HepG2 (cell line): ENCODE measurements around the gene CCDC117. TPM values are rescaled to one million over a fixed set of nuclear protein-coding genes. Genes with fewer than 3 reads are reported as not detected.
A peak's percentile ranks its signal among the peaks of the same experiment; 100 is the strongest.

ENCODE experiments used
- ATAC-seq: fragments of 200-7000 bp; cut with Tn5 transposase; 3 replicates; pipeline ENCODE4 v1.9.1; 2020; ENCODE audit warnings: mild to moderate bottlenecking, moderate library complexity
- BruUV-seq: library from RNA; stranded (reverse); fragments of 400-500 nt; replicated peaks from 2 replicates; lab custom pipeline; 2021; lab: Mats Ljungman, UMichigan
- CTCF ChIA-PET: fragments of 300-600 bp; formaldehyde crosslinking; extraction: SDS; loops from one replicate; lab custom pipeline; 2021; ENCODE audit warnings: low total read pairs, inconsistent platforms, low intra/inter-chr PET ratio; lab: Yijun Ruan, JAX
- POLR2A ChIA-PET: fragments of 350-600 bp; sonication (Branson Sonifier 250); formaldehyde crosslinking; loops from one replicate; lab custom pipeline; 2020; ENCODE audit warnings: antibody characterized with exemption, inconsistent platforms; lab: Yijun Ruan, JAX
- DNase-seq: peaks from one replicate; pipeline ENCODE4 v3.0.0-alpha.2; 2015; ENCODE audit warnings: low spot score
- FAIRE-seq: peaks from 3 replicates; lab custom pipeline; 2011; peaks lifted over from hg19 to GRCh38; lab: Jason Lieb, UNC
- H2AFZ ChIP-seq: one replicate; pipeline ENCODE4 v1.6.1; 2011; ENCODE audit warnings: low read length, inconsistent platforms
- H3K27ac ChIP-seq: fragments of 300-600 bp; 3 replicates; pipeline ENCODE4 v1.8.0; 2011; ENCODE audit warnings: mixed run types, mild to moderate bottlenecking, mixed read lengths, low read length, inconsistent platforms; ENCODE audit not compliant: insufficient read depth; ENCODE audit errors: extremely low read length
- H3K27me3 ChIP-seq, 2 experiments: fragments of 200-600 bp in 1 of 2; 2 replicates in 1 of 2; 3 replicates in 1 of 2; pipeline versions ENCODE4 v1.6.0 to v1.8.0; 2011; ENCODE audit warnings: low read length in 2 of 2, mild to moderate bottlenecking in 2 of 2, moderate library complexity in 2 of 2, inconsistent platforms in 1 of 2; ENCODE audit not compliant: insufficient read depth in 2 of 2, control insufficient read depth in 1 of 2
- H3K36me3 ChIP-seq, 2 experiments: fragments of 200-600 bp in 1 of 2; replicated peaks in 1 of 2; 2 replicates in 1 of 2; 3 replicates in 1 of 2; pipeline versions ENCODE4 v1.5.1 to v1.8.0; 2011; ENCODE audit warnings: low read length in 2 of 2, inconsistent platforms in 1 of 2; ENCODE audit not compliant: insufficient read depth in 2 of 2, control insufficient read depth in 1 of 2
- H3K4me1 ChIP-seq: 2 replicates; pipeline ENCODE4 v1.5.1; 2012; ENCODE audit warnings: low read length, inconsistent platforms; ENCODE audit not compliant: insufficient read depth
- H3K4me2 ChIP-seq: 2 replicates; pipeline ENCODE4 v1.6.0; 2011; ENCODE audit warnings: low read depth, low read length, inconsistent platforms
- H3K4me3 ChIP-seq, 3 experiments: fragments of 200-600 bp in 1 of 3; sonication (generic), shearing (Covaris generic) in 1 of 3; replicated peaks in 1 of 3; 2 replicates each; pipeline ENCODE4 v1.5.1; 2011 to 2016; ENCODE audit warnings: low read length in 3 of 3, inconsistent platforms in 2 of 3, low read depth in 2 of 3, mild to moderate bottlenecking in 2 of 3, control low read depth in 1 of 3, mixed read lengths in 1 of 3; ENCODE audit not compliant: insufficient read depth in 1 of 3
- H3K79me2 ChIP-seq: one replicate; pipeline ENCODE4 v1.6.1; 2011; ENCODE audit warnings: low read length, inconsistent platforms; ENCODE audit not compliant: insufficient read depth
- H3K9ac ChIP-seq: 2 replicates; pipeline ENCODE4 v1.6.0; 2011; ENCODE audit warnings: mild to moderate bottlenecking, low read depth, low read length, inconsistent platforms; ENCODE audit not compliant: insufficient read depth
- H3K9me3 ChIP-seq: 2 replicates; pipeline ENCODE4 v1.5.1; 2012; ENCODE audit warnings: mild to moderate bottlenecking, low read length
- H4K20me1 ChIP-seq: 2 replicates; pipeline ENCODE4 v1.6.0; 2011; ENCODE audit warnings: inconsistent platforms, mild to moderate bottlenecking, low read length, moderate library complexity; ENCODE audit not compliant: insufficient read depth
- ATM ChIP-seq: fragments of 450-650 bp; IDR thresholded peaks from 2 replicates; pipeline ENCODE4 v1.7.1; 2017; ENCODE audit warnings: mild to moderate bottlenecking, borderline replicate concordance
- CC2D1A ChIP-seq: sonication (generic); formaldehyde crosslinking; IDR thresholded peaks from 2 replicates; pipeline ENCODE4 v1.8.1; 2023; ENCODE audit warnings: mild to moderate bottlenecking, missing genetic modification reagents
- HDAC2 ChIP-seq: sonication (generic); formaldehyde crosslinking; IDR thresholded peaks from 2 replicates; pipeline ENCODE4 v1.4.0; 2020; ENCODE audit warnings: missing genetic modification reagents
- IRX3 ChIP-seq: sonication (generic); formaldehyde crosslinking; IDR thresholded peaks from 2 replicates; pipeline ENCODE4 v1.8.1; 2023; ENCODE audit warnings: mild to moderate bottlenecking, low read depth, missing genetic modification reagents, borderline replicate concordance
- PHF5A ChIP-seq: IDR thresholded peaks from one replicate; pipeline ENCODE4 v1.6.1; 2018; ENCODE audit warnings: low read depth, missing genetic modification reagents; ENCODE audit not compliant: unreplicated experiment
- WGBS: methylation state at CpG from one replicate; pipeline ENCODE4 v1.1.6; 2017; ENCODE audit warnings: low lambda C conversion rate; 5-methylcytosine and 5-hydroxymethylcytosine counted together
- in situ Hi-C: cut with HindIII; loops from 2 replicates; pipeline ENCODE4 v1.10.0; 2017; ENCODE audit warnings: low pct_unique_long_range_greater_than_20kb; ENCODE audit not compliant: extremely low pct_ligation_motif_present
- intact Hi-C: fragments of 100-400 bp; cut with micrococcal nuclease; formaldehyde crosslinking; loops from one replicate; pipeline ENCODE4 v1.10.0; 2022; ENCODE audit not compliant: unreplicated experiment
- polyA plus RNA-seq, 8 experiments: library from polyadenylated mRNA; depleted of rRNA in 3 of 8; stranded (reverse) in 7 of 8; unstranded in 1 of 8; fragments of >200 nt; fragmentation: Illumina TruSeq in 4 of 8; extraction: Trizol in 4 of 8; gene quantifications; 2 replicates each; pipeline versions ENCODE4 v1.2.1 to v1.2.3, GENCODE V29; 2011 to 2016; ENCODE audit warnings: low read depth in 4 of 8, missing spikeins in 1 of 8, mixed read lengths in 1 of 8; ENCODE audit not compliant: insufficient read depth in 1 of 8
- total RNA-seq, 5 experiments: library from RNA; depleted of rRNA; stranded (reverse); fragments of >200 nt; fragmentation: Illumina TruSeq; extraction: Trizol; gene quantifications; 2 replicates each; pipeline ENCODE4 v1.2.3, GENCODE V29; 2016; ENCODE audit warnings: low read depth in 1 of 5
- TF ChIP-seq, protein P1 (sequence below): sonication (generic); formaldehyde crosslinking; IDR thresholded peaks from 2 replicates; pipeline ENCODE4 v1.5.0; 2020; ENCODE audit warnings: mild to moderate bottlenecking, missing genetic modification reagents
- TF ChIP-seq, protein P2 (sequence below): sonication (generic); formaldehyde crosslinking; IDR thresholded peaks from 2 replicates; pipeline ENCODE4 v1.4.0; 2020; ENCODE audit warnings: missing genetic modification reagents, borderline replicate concordance

Gene CCDC117
- total and polyA plus RNA-seq, 2 of the 13 experiments (the other 11 are each of a cell fraction or from before 2014, with no cell fraction given): 12.6 to 34.2 TPM

DNA sequence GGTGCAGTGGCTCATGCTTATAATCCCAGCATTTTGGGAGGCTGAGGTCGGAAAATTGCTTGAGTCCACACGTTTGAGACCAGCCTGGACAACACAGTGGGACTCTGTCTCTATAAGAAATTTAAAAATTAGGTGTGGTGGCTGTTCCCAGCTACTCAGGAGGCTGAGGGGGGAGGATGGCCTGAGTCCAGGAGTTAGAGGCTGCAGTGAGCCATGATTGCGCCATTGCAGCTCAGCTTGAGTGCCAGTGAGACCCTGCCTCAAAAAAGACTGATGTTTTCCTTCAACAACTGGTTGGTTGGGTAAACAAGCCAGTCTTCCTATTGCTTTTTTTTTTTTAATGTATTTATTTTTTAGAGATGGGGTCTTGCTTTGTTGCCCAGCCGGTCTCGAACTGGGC lies 18.6 kb downstream of the CCDC117 start:
- no peak overlapping the region for H3K9ac ChIP-seq
- peaks cover 14 to 47% of the 10 kb centered on the region in 2 experiments for H3K36me3 ChIP-seq
- no peak overlapping the region for H3K4me2 ChIP-seq
- H3K79me2 ChIP-seq: peaks cover 19% of the 10 kb centered on the region
- H4K20me1 ChIP-seq: peaks cover 35% of the 10 kb centered on the region
- no peak overlapping the region for H2AFZ ChIP-seq
- peak; percentile 6; the same call in 1 of the 3 replicates for ATAC-seq
- no peaks in the 10 kb centered on the region for H3K9me3 ChIP-seq
- H3K4me3 ChIP-seq: no peak overlapping the region
- no TSS peak for BruUV-seq
- TF ChIP-seq, protein P1, sequence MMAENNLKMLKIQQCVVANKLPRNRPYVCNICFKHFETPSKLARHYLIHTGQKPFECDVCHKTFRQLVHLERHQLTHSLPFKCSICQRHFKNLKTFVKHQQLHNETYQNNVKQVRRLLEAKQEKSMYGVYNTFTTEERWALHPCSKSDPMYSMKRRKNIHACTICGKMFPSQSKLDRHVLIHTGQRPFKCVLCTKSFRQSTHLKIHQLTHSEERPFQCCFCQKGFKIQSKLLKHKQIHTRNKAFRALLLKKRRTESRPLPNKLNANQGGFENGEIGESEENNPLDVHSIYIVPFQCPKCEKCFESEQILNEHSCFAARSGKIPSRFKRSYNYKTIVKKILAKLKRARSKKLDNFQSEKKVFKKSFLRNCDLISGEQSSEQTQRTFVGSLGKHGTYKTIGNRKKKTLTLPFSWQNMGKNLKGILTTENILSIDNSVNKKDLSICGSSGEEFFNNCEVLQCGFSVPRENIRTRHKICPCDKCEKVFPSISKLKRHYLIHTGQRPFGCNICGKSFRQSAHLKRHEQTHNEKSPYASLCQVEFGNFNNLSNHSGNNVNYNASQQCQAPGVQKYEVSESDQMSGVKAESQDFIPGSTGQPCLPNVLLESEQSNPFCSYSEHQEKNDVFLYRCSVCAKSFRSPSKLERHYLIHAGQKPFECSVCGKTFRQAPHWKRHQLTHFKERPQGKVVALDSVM: peak; percentile 91
- no peak for TF ChIP-seq ATM
- no peak for TF ChIP-seq HDAC2 (CRISPR knock-in tag)
- TF ChIP-seq PHF5A (CRISPR knock-in tag): no peak
- TF ChIP-seq IRX3 (CRISPR knock-in tag): no peak
- TF ChIP-seq, protein P2, sequence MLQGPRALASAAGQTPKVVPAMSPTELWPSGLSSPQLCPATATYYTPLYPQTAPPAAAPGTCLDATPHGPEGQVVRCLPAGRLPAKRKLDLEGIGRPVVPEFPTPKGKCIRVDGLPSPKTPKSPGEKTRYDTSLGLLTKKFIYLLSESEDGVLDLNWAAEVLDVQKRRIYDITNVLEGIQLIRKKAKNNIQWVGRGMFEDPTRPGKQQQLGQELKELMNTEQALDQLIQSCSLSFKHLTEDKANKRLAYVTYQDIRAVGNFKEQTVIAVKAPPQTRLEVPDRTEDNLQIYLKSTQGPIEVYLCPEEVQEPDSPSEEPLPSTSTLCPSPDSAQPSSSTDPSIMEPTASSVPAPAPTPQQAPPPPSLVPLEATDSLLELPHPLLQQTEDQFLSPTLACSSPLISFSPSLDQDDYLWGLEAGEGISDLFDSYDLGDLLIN: no peak
- TF ChIP-seq CC2D1A (CRISPR knock-in tag): no peak
- H3K27me3 ChIP-seq: no peaks in the 10 kb centered on the region
- no peak for DNase-seq
- 94% methylated on average over 5 of the region's 5 CpGs for WGBS
- POLR2A ChIA-PET: interaction anchor here (1.2 to 20.4 kb wide), 3 partner anchors 11 to 38 kb away, joined by 3 to 945 read pairs (median 4); no protein-coding TSS in a partner anchor
- peaks cover 45% of the 10 kb centered on the region for H3K4me1 ChIP-seq
- CTCF ChIA-PET: interaction anchor here (1.7 kb wide), 1 partner anchor 38 kb away, joined by 11 read pairs; no protein-coding TSS in a partner anchor
- in situ Hi-C loops: loop anchor here (5.0 kb wide), 1 partner anchor 36 kb away; no protein-coding TSS in a partner anchor
- no peak overlapping the region for H3K27ac ChIP-seq
- intact Hi-C loops: loop anchor here (5.0 kb wide), 1 partner anchor 36 kb away; no protein-coding TSS in a partner anchor
- no peak for FAIRE-seq
